Measurements from ENCODE around the gene CD84.
"Not testable (repeated sequence)": the region's sequence is repeated elsewhere in the genome, so short reads cannot be mapped to it uniquely, and the experiment has no call there.

The CD84 gene

GRCh38 chr1:160579216-160579701, at the start of gene CD84:
Gene CD84 (minus strand): TSS chr1:160579496. CDS start chr1:160579437, 59 bp downstream.
- DNase-seq: no peak

GRCh38 chr1:160628799-160629263, 49.5 kb upstream of the CD84 start:
- DNase-seq: no peak

GRCh38 chr1:160627677-160628289, 48.5 kb upstream of the CD84 start:
- DNase-seq: not testable (repeated sequence)

- DNase-seq: no peak
Observed at GRCh38 chr1:160626509-160627342, 47.4 kb upstream of the CD84 start.

- DNase-seq: no peak
Observed at GRCh38 chr1:160625725-160626498, 46.6 kb upstream of the CD84 start.

- DNase-seq: no peak
Observed at GRCh38 chr1:160625321-160625720, 46.0 kb upstream of the CD84 start.

- DNase-seq: no peak
Observed at GRCh38 chr1:160624464-160624863, 45.2 kb upstream of the CD84 start.

GRCh38 chr1:160623862-160624261, 44.6 kb upstream of the CD84 start:
- no peak for DNase-seq

- no peak for DNase-seq
Observed at GRCh38 chr1:160623227-160623633, 43.9 kb upstream of the CD84 start.

GRCh38 chr1:160622501-160623226, 43.4 kb upstream of the CD84 start:
- no peak for DNase-seq

- no peak for DNase-seq
Observed at GRCh38 chr1:160621633-160622413, 42.5 kb upstream of the CD84 start.

- DNase-seq: no peak
Observed at GRCh38 chr1:160620942-160621632, 41.8 kb upstream of the CD84 start.

- no peak for DNase-seq
Observed at GRCh38 chr1:160619742-160620277, 40.5 kb upstream of the CD84 start.

GRCh38 chr1:160618763-160619274, 39.5 kb upstream of the CD84 start:
- no peak for DNase-seq

GRCh38 chr1:160618327-160618726, 39.0 kb upstream of the CD84 start:
- no peak for DNase-seq

GRCh38 chr1:160615660-160616059, 36.4 kb upstream of the CD84 start:
- DNase-seq: no peak

- no peak for DNase-seq
Observed at GRCh38 chr1:160614410-160614809, 35.1 kb upstream of the CD84 start.

- no peak for DNase-seq
Observed at GRCh38 chr1:160612613-160613218, 33.4 kb upstream of the CD84 start.

- DNase-seq: no peak
Observed at GRCh38 chr1:160610569-160611242, 31.4 kb upstream of the CD84 start.

- DNase-seq: no peak
Observed at GRCh38 chr1:160608941-160609340, 29.6 kb upstream of the CD84 start.

Data from NCI-H524 treated with DMSO at 0.1 percent for 48 hours (cell line).